ENCODE measurements around the gene NAA60. TPM values are rescaled to one million over a fixed set of nuclear protein-coding genes. Genes with fewer than 3 reads are reported as not detected.
A peak's percentile ranks its signal among the peaks of the same experiment; 100 is the strongest.

Gene NAA60
- total and polyA plus RNA-seq, 2 of the 13 experiments (the other 11 are each of a cell fraction or from before 2014, with no cell fraction given), result 14.7 to 32.0 TPM

DNA sequence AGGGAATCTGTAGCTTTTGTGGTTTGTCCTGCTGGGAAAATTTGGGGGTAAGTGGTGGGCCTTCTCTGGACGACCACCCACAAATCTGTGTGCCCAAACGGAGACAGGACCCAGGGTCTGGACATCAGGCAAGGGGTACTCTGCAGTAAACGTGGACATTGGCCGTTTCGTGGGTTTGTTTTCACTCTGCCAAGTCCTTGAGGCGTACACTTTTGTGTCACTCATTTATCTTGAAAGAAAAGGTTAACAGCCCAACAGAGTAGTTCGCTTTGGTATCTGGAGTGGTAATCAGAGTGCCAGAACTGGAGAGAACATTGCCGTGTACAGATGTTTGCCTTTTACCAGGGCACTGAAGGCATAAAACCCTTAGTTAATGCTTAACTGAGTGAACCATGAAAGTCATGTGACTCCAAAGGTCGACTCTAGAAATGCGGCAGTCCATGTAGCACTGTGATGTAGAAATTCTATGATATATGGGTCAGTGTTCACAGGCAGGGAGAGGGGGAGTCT, 15.4 kb downstream of the NAA60 start (continued):
- no peak for TF ChIP-seq ZSCAN21 (CRISPR knock-in tag; IDR thresholded peaks at IDR 0.05; ENCODE audit: borderline replicate concordance)
- TF ChIP-seq WIZ (CRISPR knock-in tag; IDR thresholded peaks at IDR 0.05), result no peak
- TF ChIP-seq ZNF543 (CRISPR knock-in tag; IDR thresholded peaks at IDR 0.05), result no peak
- TF ChIP-seq NR2F1 (CRISPR knock-in tag; IDR thresholded peaks at IDR 0.05), result no peak
- TF ChIP-seq KIAA2018 (CRISPR knock-in tag; IDR thresholded peaks at IDR 0.05; ENCODE audit: borderline replicate concordance), result no peak
- no peak for TF ChIP-seq ZNF703 (CRISPR knock-in tag; IDR thresholded peaks at IDR 0.05; ENCODE audit: borderline replicate concordance)
- no peak for TF ChIP-seq CERS6 (CRISPR knock-in tag; IDR thresholded peaks at IDR 0.05)
- no peak for TF ChIP-seq ZKSCAN5 (CRISPR knock-in tag; IDR thresholded peaks at IDR 0.05)
- TF ChIP-seq PHB2 (IDR thresholded peaks at IDR 0.05; ENCODE audit: partially characterized antibody), result no peak
- TF ChIP-seq, protein P1, sequence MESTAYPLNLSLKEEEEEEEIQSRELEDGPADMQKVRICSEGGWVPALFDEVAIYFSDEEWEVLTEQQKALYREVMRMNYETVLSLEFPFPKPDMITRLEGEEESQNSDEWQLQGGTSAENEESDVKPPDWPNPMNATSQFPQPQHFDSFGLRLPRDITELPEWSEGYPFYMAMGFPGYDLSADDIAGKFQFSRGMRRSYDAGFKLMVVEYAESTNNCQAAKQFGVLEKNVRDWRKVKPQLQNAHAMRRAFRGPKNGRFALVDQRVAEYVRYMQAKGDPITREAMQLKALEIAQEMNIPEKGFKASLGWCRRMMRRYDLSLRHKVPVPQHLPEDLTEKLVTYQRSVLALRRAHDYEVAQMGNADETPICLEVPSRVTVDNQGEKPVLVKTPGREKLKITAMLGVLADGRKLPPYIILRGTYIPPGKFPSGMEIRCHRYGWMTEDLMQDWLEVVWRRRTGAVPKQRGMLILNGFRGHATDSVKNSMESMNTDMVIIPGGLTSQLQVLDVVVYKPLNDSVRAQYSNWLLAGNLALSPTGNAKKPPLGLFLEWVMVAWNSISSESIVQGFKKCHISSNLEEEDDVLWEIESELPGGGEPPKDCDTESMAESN (CRISPR knock-in tag; conservative IDR thresholded peaks at IDR 0.05), result peak; percentile 31; the same call in 1 of the 2 replicates
- TF ChIP-seq TSC22D2 (CRISPR knock-in tag; IDR thresholded peaks at IDR 0.05; ENCODE audit: borderline replicate concordance), result no peak
- TF ChIP-seq ZNF501 (CRISPR knock-in tag; IDR thresholded peaks at IDR 0.05), result no peak
- no peak for TF ChIP-seq ZNF282 (IDR thresholded peaks at IDR 0.05; ENCODE audit: partially characterized antibody)
- TF ChIP-seq STAT5B (CRISPR knock-in tag; IDR thresholded peaks at IDR 0.05), result no peak
- TF ChIP-seq TOPORS (CRISPR knock-in tag; IDR thresholded peaks at IDR 0.05), result 0 out of 2 replicates have a peak, but pooled peaks have one; percentile 14
- TF ChIP-seq ZNF580 (CRISPR knock-in tag; IDR thresholded peaks at IDR 0.05; ENCODE audit: borderline replicate concordance, low read depth), result no peak
- no peak for TF ChIP-seq PLRG1 (conservative IDR thresholded peaks at IDR 0.05)
- no peak for TF ChIP-seq GTF3A (CRISPR knock-in tag; conservative IDR thresholded peaks at IDR 0.05)
- no peak for TF ChIP-seq SPEN (CRISPR knock-in tag; IDR thresholded peaks at IDR 0.05; ENCODE audit: low read depth)
- TF ChIP-seq ATM (IDR thresholded peaks at IDR 0.05; ENCODE audit: borderline replicate concordance), result no peak
